ENCODE data around the gene PCSK2.

GRCh38 chr20:17482536-17482935 lies 255.7 kb downstream of the PCSK2 start:
- no peak for TF ChIP-seq POLR2A (IDR thresholded peaks at IDR 0.05; ENCODE audit: low read depth, low read length)
- no peak for TF ChIP-seq POLR2AphosphoS5 (IDR thresholded peaks at IDR 0.05; ENCODE audit: low read depth, low read length)
